Stimulated activated CD4-positive, alpha-beta T cell treated with anti-CD3 and anti-CD28 coated beads, Interleukin-12 subunit alpha, Interleukin-12 subunit beta, amount 100 ng/mL, for 4 hours (primary cell): ENCODE results near the gene ATOH8.

ENCODE experiments used
- DNase-seq: peaks from one replicate; pipeline ENCODE4 v3.0.0-alpha.2; 2020

ATOH8 gene

GRCh38 chr2:85788603-85789002 lies 34.8 kb downstream of the ATOH8 start:
- no peak for DNase-seq

- no peak for DNase-seq
Measured at GRCh38 chr2:85789271-85789670, 35.5 kb downstream of the ATOH8 start.

- DNase-seq: no peak
Measured at GRCh38 chr2:85790032-85790431, 36.2 kb downstream of the ATOH8 start.

- DNase-seq: no peak
Measured at GRCh38 chr2:85790499-85791188, 36.9 kb downstream of the ATOH8 start.

- no peak for DNase-seq
Measured at GRCh38 chr2:85791704-85792565, 38.1 kb downstream of the ATOH8 start.

- DNase-seq: no peak
Measured at GRCh38 chr2:85792783-85793441, 39.1 kb downstream of the ATOH8 start.

GRCh38 chr2:85793584-85793983 lies 39.8 kb downstream of the ATOH8 start:
- no peak for DNase-seq

GRCh38 chr2:85794038-85794441 lies 40.2 kb downstream of the ATOH8 start:
- DNase-seq: no peak

GRCh38 chr2:85794491-85795121 lies 40.8 kb downstream of the ATOH8 start:
- no peak for DNase-seq

- no peak for DNase-seq
Measured at GRCh38 chr2:85795331-85796045, 41.7 kb downstream of the ATOH8 start.

GRCh38 chr2:85796046-85796340 lies 42.2 kb downstream of the ATOH8 start:
- DNase-seq: no peak

- no peak for DNase-seq
Measured at GRCh38 chr2:85796341-85797262, 42.8 kb downstream of the ATOH8 start.

GRCh38 chr2:85797263-85797660 lies 43.5 kb downstream of the ATOH8 start:
- DNase-seq: no peak

- DNase-seq: no peak
Measured at GRCh38 chr2:85797921-85798320, 44.1 kb downstream of the ATOH8 start.

- DNase-seq: no peak
Measured at GRCh38 chr2:85799215-85799956, 45.6 kb downstream of the ATOH8 start.

GRCh38 chr2:85800586-85800985 lies 46.8 kb downstream of the ATOH8 start:
- no peak for DNase-seq

GRCh38 chr2:85801871-85802270 lies 48.1 kb downstream of the ATOH8 start:
- DNase-seq: no peak

GRCh38 chr2:85802354-85803103 lies 48.7 kb downstream of the ATOH8 start:
- DNase-seq: no peak

GRCh38 chr2:85803704-85804425 lies 50.1 kb downstream of the ATOH8 start:
- no peak for DNase-seq
